NCI-H2227 treated with DMSO at 0.1 percent for 48 hours (cell line): ENCODE results near the gene ASB1.

Experiments used
- DNase-seq: peaks from one replicate; lab custom pipeline; 2025; lab: John Stamatoyannopoulos, UW

Gene ASB1

DNA sequence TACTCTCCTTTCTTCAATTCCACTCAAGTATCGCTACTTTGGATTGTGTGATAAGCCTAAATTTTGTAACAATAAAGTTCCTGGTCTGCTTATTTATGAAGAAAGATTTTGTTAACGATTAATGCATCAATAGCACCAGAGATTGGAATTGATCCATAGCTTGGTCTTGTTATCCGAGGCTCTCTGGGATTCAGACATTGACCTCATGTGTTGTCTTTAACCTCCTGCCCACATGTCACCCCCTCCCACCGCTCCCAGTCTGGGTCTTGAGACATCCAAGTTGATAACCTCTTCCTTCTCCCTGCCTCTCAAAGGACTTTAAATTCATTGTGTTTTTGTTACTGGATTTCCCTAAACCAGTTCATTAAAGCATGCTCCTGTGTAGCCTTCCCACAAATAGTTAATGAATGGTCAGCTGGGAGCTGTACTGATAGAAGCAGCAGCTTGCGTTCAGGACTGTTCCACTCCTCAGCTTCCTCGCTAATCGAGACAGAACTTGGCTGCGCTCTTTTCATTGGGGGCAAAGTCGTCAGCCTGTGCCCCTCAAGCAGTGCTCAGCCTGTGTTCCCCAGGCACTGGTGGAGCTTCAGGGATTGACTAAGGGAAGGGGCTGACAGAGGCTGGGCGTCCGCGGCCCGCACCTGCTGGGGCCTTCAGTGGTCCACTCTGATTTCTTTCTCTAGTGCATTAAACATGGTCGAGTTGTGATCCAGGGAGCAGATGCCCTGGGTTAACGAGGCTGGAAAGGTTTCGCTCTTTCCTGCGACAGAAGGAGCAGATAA, 18.9 kb downstream of the ASB1 start:
- no peak for DNase-seq

DNA sequence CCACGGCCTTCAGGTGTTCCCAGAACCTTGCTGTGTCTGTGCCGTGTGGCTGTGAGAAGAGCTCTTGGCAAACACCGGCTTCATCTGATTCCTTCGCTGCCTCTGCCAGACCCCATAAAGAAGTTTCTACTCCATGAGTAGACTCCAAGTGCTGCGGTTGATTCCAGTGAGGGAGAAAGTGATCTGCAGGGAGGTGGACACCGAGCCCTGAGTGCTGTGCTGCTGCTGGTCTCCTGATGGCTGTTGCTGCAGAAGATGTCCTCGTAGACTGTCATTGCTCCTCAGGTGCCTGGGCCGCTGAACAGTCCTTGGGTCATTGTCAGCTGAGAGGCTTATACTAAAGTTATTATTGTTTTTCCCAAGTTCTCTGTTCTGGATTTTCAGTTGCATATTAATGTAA, 19.6 kb downstream of the ASB1 start:
- no peak for DNase-seq

DNA sequence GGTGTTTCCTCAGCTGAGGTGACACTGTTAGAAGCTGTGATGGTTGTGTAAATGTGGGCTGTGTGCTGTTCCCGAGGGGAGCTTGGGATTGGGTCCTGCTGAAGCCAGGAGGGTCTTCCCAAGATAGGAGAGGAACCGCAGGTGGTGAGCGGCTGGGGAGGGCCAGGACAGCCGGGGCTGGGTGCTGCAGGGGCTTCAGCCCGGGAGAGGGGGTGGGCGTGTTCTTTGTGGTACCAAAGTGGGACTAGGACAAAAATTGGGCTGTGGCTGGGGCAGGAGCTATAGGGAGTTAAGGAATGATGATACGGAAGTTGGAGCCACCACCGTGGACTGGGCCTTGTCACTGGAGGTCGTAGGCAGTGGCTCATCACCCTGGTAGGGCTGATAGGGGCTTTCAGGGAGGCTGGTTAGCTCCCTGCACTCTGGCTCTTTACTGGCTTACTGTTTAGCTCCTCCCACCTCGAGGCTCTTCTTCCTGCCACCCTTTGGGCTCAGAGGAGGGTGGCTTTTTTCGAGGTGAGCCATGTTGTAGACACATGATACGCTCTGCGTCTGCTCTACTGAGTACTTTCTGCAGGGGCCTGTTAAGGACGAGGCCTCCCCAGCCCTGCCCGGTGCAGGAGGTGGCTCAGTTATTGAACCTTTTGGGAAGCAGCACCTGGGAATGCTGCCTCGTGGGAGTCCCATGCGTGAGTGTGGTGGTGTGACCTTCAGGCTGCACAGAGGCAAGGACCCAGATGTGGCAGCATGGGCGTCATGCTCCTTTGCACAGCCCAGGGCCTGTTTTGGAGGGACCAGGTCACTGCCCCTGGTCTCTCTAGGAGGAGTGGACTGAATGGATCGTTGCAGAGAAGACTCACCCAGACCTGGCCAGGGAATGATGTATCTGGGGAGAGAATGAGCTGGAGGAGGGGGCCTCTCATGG, 21.6 kb downstream of the ASB1 start:
- no peak for DNase-seq

DNA sequence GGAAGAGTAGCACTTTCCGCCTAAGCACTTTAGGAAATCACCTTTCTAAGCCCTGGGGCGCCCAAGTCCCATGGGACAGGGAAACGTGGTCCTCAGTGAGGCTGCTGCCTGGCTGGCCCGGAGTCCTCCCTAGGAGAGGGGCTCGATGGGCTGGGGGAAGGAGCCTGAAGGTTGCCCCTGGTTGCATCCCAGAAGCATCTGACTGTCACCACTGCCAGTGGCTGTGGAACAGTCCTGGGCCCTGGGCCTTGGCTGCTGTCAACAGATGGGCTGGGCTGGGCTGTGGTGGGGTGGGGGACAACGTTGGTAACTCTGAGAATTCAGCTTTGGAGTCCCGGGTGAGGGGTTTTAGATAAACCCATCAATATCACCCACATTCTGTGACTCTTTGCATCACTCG, 22.5 kb downstream of the ASB1 start:
- no peak for DNase-seq

DNA sequence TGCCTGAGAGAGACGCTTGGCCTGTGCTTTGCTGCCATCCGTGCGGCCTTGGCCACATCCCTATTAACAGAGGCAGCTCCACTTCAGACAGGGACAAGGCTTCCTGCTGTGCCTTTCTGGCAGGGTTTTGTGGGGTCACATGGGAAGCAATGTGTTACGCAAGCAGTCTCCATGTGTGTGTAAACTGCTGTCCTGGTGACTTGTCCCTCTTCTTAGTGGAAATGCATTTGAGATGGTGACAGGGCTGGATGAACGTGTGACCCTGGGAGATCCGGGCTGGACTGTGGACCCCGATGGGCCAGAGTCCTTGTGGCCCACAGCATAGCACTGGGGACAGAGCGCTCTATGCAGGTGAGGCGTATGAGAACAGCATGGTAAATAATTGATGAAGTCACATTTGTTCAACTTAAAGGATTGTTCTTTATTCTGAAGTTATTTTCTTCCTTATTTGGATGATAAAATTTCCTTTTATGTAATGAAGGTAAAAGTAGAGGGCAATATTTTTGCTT, 23.2 kb downstream of the ASB1 start:
- DNase-seq: no peak

DNA sequence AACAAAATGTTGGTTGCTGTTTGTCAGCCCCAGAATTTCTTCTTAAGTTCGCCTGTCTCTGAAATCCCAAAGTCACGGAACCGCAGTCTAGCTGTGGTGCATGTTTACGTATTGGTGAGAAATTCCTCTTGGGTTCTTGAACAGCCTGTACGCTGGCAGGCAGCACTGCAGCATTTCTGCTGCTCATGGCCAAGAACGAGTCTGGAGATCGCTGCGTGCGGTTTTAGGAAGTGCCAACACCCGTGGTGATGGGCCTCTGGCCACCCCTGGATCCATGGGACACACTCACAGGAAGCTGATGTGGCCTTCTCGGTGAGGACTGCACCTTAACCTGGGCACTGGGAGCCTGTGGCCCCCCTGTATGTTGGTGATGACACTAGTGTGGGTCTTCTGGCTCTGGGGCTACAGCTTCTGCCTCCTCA, 23.7 kb downstream of the ASB1 start:
- no peak for DNase-seq

DNA sequence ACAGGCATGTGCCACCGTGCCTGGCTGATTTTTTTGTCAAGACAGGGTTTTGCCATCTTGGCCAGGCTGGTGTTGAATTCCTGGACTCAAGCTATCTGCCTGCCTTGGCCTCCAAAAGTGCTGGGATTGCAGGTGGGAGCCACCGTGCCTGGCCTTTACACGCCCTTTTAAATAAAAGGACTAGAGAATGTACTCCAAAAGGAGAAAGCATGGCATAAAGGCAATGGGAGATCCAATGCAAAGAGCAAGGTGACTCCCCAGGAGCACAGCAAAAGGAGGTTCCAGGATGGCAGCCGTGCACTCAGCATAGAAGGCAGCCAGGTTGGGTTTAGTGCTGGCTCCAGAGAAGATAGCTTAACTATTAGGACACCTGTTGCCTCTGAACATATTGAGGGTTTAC, 27.1 kb downstream of the ASB1 start:
- no peak for DNase-seq

DNA sequence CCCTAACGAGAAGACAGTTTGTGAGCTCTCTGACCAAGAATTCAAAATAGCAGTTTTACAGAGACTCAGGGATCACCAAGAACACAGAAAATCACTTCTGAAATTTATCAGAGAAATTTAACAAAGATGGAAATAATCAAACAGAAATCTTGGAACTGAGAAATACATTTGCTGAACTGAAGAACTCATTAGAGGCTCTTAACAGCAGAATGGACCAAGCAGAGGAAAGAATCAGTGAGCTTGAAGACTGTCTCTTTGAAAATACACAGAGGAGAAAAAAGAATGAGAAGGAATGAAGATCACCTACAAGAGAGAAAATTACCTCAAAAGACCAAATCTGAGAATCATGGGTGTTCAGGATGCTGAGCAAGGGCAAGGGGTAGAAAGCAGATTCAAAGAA, 29.7 kb downstream of the ASB1 start:
- no peak for DNase-seq

DNA sequence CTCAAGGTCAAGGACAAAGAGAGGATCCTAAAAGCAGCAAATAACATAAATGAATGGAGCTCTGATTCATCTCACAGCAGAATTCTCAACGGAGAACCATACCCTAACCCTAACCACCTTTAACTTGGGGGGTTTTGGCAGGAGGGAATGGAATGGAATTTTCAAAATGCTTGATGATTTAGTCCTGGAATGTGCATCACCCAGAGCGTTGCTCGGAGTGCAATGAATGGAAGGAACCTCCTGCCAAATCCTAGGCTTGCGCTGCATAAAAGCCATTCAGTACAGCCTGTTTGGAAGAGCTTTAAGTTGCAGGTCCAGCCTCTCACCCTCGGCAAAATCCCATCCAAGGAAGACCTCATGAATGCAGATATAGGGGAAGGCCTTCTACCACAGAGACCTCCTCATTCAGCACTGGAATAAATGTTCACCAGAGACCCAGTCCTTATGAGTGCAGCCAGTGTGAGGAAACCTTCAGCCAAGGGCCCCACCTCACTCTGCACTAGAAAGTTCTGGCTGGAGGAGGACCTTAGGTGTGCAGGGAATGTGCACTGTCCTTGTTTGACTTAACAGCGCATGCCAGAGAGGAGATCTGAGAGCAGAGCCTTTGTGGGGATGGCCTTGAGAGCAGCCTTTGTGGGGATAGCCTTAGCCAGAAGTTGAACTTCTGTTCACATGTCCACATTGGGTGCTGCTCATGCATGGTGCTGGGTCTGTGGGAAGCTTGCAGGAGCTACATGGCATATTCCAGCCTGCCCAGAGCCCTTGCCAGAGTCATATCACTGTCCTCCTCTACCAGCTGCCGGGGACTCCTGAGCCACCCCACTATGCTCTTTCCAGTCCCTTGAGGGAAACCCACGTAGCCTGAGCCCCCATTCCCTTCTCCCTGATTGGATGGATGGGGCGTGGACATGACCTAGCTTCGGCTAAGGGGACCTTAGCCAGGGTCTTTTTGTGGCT, 30.5 kb downstream of the ASB1 start:
- DNase-seq: no peak

DNA sequence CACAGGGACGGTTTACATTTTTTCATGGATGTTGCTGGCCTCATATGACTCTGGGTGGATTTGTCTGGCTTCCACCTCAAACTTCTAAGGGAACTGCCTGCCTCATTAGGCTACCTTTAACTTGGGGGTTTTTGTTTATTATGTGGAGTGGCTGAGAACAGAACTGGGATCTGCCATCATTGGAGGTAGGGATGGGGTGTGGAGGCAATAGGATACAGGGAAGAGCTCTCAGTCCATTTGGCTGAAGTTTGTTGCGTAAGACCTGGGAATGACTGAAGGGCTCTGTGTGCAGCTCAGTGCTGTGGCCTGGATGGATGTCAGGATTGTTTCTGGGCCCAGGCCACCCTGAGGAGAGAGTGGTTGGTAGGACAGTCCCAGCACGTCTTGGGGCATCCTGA, 31.2 kb downstream of the ASB1 start:
- DNase-seq: no peak

DNA sequence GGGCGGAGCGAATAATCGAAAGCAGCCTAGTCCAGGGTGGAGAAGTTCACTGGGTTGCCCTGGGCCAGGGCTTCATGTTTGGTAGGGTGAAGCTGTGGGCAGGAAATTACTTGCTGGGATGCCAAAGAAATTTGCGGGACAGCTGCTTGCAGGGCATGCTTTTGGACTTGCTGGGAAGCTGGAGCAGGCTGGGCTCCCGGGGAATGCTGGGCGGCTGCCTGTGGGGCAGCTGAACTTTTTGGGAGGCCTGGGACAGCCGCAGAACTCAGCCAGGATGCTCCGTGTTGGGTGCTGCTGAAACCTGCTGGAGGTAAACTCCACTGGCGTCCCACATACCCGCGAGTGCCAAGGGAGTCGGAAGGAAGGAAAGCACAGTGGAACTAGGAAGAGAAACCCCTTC, 31.9 kb downstream of the ASB1 start:
- no peak for DNase-seq

DNA sequence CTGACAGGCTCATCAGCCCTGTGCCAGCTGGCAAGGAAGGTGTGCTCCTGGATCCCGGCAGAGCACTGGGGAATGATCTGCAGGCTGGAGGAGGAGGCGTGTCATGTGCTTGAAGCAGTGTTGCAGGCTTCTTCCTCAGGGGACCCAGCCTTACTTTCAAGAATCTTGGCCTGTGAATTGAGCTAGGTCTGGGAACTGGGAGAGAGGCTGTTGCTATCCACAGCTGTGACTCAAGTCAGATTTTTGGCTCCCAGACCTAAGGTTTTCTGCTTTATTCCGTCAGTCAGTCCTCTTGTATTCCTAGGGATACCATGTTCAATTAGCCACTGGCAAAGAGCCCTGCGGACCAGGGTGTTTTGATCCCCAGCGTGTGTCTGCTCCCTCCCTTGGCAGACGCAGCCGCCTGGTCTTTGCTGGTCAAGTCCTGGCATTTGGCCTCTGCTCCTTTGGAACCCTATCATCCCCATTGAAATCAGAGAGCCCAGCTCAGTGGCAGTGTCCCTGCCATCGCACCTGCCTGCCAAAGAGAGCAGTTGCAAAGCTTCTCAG, 32.4 kb downstream of the ASB1 start:
- DNase-seq: no peak

DNA sequence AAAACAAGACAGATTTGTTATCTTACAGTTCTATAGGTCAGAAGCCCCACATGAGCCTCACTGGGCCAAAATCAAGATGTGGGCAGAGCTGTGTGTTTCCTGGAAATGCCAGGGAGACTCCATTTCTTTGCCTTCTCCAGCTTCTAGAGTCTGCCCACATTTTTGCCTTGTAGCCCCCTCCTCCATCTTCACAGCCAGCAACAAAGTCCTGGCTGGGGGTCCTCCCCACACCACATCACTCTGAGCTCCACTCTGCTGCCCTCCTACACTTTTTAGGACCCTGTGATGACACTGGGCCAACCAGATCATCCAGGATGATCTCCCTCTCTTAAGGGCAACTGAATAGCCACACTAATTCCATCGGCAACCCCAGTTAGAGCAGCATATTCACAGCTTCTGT, 34.3 kb downstream of the ASB1 start:
- no peak for DNase-seq

DNA sequence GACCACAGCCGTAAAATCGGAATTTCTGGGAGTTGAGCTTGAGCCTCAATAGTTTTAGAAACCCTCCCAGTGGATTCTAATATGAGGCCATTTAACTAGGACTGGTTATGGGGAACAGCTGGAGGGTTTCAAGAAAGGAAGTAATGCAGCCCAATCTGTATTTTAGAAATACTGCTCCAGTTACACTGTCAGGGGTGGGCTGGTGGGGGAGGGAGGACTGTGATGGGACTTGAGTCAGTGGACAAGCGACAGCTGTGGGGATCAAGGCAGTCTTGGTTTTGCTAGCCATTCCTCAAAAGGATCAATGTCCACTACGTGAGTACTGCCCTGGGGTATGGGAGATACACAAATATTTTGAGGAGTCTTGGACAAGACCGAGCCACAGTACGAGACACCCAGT, 34.8 kb downstream of the ASB1 start:
- DNase-seq: no peak

DNA sequence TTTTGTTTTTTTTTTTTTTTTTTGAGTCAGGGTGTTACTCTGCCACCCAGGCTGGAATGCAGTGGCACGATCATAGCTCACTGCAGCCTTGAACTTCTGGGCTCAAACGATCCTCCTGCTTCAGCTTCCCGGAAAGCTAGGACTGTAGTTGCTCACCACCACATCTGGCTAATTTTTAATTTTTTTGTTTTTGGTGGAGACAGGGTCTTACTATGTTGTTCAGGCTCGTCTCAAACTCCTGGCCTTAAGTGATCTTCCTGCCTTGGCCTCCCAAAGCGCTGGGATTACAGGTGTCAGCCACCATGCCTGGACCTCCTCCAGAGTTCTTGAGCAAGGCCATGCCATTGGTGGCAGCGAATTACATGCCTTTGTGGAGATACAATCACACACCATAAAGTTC, 35.2 kb downstream of the ASB1 start:
- no peak for DNase-seq

DNA sequence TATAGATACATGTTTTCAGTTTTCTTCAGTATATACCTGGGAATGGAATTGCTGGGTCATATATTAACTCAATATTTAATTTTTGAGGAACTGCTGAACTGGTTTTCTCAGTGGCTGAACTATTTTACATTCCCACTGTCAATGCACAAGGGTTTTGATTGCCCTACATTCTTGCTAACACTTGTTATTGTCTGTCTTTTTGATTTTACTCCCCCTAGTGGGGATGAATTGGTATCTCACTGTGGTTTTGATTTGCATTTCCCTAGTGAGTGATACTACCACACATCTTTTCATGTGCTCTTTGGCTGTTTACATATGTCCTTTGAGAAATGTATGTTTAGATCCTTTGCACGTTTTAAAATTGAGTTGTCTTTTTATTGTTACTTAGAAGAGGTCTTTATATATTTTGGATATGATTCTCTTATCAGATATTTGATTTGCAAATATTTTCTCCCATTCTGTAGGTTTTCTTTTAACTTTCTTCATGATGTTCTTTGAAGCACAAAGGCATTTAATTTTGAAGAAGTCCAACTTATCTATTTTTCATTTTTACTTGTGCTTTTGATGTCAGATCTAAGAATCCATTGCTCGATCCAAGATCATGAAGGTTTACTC, 36.2 kb downstream of the ASB1 start:
- DNase-seq: peak; percentile 1

DNA sequence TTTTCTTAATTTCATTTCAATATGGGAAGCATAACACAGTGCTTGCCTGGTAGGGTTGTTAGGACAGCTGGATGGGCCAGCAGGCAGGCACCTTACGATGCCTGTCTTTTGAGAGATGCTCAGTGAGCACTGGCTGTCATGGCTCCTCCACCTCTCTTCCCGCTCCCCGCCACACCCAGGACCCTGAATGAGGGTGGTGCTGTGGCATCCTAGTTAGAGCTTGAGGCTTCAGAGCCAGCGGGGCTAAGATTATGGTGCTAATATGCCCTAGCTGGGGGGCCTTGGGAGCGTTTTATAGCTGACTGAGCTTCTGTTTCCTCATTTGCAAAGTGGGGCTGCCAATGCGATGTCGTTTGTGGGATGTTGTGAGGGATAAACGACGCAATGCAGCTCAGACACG, 37.7 kb downstream of the ASB1 start:
- DNase-seq: no peak

DNA sequence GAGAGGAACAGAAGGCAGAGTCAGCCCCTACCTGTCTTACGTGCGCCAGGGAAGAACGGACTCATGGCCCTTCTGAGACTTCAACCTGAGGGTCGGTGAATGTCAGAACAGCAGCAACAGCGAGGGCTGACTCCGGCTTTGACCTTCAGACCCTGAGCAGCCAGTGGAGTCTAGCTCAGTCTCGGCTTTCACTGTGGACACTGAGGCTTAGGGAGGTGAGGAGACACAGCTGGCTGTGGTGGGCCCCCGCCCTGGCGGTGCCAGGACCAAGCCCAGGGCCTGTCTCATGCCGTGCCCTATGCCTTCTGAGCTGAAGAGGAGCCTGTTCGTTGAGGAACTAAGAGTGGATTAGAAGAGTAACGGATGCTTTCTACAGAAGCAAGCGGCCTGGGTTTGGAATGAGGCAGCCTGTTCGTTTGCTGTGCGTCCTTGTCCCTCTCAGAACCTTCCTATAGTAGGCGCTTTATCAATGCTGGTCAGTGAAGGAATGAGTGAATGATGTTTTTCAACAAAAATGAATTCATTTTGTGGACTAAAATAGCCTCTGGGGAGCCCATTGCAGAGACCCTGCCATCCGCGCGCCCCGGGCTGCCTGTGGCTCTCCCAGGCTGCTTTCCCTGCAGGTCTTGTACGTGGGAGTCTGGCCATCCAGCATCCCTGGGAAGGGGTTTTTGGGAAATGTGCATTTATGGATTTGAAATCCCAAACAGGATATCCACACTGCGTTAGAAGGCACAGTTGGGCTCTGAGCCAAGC, 38.9 kb downstream of the ASB1 start:
- DNase-seq: no peak

DNA sequence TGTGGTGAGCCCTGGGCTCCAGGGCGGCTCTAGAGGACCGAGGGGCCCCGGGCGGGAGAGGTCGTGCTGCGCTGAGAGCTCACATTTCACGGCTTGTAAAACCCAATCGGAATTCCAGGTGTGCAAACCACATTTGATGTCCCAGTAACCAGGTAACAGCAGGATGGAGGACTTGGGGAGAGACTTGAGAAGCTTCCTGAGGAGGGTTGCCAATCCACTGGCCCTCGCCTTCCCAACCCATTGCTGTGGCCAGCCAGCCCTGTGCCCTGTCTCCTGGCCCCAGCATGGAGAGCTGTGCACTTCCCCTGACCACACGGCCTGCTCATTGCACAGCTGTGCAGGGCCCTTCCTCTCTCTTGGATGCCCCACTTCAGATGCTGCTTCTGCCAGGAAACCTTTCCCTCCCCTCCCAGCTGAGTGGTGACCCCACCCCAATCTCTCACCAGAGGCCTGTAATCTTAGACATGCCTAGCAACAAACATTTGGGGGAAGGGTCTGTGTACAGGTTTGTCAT, 39.6 kb downstream of the ASB1 start:
- DNase-seq: no peak

DNA sequence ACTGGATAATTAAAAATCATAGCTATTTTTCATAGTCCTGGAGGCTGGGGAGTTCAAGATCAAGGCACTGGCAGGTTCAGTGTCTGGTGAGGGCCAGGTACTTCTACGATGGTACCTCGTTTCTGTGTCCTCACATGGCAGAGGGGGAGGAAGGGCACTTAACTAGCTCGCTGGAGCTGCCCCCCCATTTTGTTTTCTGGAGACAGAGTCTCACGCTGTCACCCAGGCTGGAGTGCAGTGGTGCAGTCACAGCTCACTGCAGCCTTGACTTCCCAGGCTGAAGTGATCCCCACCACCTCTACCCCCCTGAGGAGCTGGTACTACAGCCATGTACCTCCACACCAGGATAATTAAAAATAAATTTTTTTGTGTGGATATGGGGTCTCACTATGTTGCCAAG, 40.3 kb downstream of the ASB1 start:
- DNase-seq: no peak
